Liver (tissue), 9 donors: ENCODE data around the gene MAPRE2. TPM values are rescaled to one million over a fixed set of nuclear protein-coding genes. Genes with fewer than 3 reads are reported as not detected.

Experiments
- DNase-seq: peaks from one replicate; pipeline ENCODE4 v3.0.0-alpha.2; 2017; ENCODE audit warnings: low spot score
- H3K27ac ChIP-seq, 2 donors: one replicate each; pipeline ENCODE4 v1.7.0; 2013; ENCODE audit warnings: inconsistent platforms in 2 of 2, low read length in 2 of 2, control low read depth in 1 of 2, low read depth in 1 of 2, mild to moderate bottlenecking in 1 of 2
- H3K27me3 ChIP-seq, 4 donors: one replicate each; pipeline versions ENCODE4 v1.6.1 to v1.7.0; 2013; ENCODE audit warnings: low read length in 3 of 4, inconsistent platforms in 1 of 4, mild to moderate bottlenecking in 1 of 4, moderate library complexity in 1 of 4; ENCODE audit not compliant: control insufficient read depth in 4 of 4, insufficient read depth in 4 of 4
- H3K36me3 ChIP-seq, 4 donors: one replicate each; pipeline versions ENCODE4 v1.6.1 to v1.7.0; 2013; ENCODE audit warnings: low read length in 3 of 4, mild to moderate bottlenecking in 3 of 4, low read depth in 1 of 4, moderate library complexity in 1 of 4; ENCODE audit not compliant: control insufficient read depth in 4 of 4, insufficient read depth in 3 of 4
- H3K4me1 ChIP-seq, 4 donors: one replicate each; pipeline versions ENCODE4 v1.6.1 to v1.7.0; 2013; ENCODE audit warnings: low read length in 3 of 4, mild to moderate bottlenecking in 3 of 4, moderate library complexity in 1 of 4; ENCODE audit not compliant: control insufficient read depth in 4 of 4, insufficient read depth in 4 of 4
- H3K4me3 ChIP-seq, 3 donors: one replicate each; pipeline versions ENCODE4 v1.6.1 to v1.7.0; 2013; ENCODE audit warnings: low read length in 3 of 3, control low read depth in 1 of 3, low read depth in 1 of 3, mild to moderate bottlenecking in 1 of 3
- H3K9ac ChIP-seq, 2 donors: one replicate each; pipeline ENCODE4 v1.7.0; 2013; ENCODE audit warnings: low read length in 2 of 2, mild to moderate bottlenecking in 2 of 2, moderate library complexity in 2 of 2, control low read depth in 1 of 2, low read depth in 1 of 2
- H3K9me3 ChIP-seq, 4 donors: one replicate each; pipeline versions ENCODE4 v1.6.1 to v1.7.0; 2013; ENCODE audit warnings: low read length in 3 of 4; ENCODE audit not compliant: control insufficient read depth in 4 of 4
- ATF3 ChIP-seq: IDR thresholded peaks from 2 replicates; pipeline ENCODE4 v1.6.1; 2016; ENCODE audit warnings: antibody characterized with exemption
- EGR1 ChIP-seq, 2 donors: IDR thresholded peaks; 2 replicates each; pipeline ENCODE4 v1.6.1; 2016 to 2018; ENCODE audit warnings: antibody characterized with exemption in 2 of 2, low read depth in 2 of 2
- FOXA1 ChIP-seq: IDR thresholded peaks from 2 replicates; pipeline ENCODE4 v1.6.1; 2016; ENCODE audit warnings: antibody characterized with exemption
- FOXA2 ChIP-seq: IDR thresholded peaks from 2 replicates; pipeline ENCODE4 v1.6.1; 2016; ENCODE audit warnings: antibody characterized with exemption
- GABPA ChIP-seq, 2 donors: IDR thresholded peaks in 1 of 2; conservative IDR thresholded peaks in 1 of 2; 2 replicates each; pipeline ENCODE4 v1.6.1; 2016; ENCODE audit warnings: antibody characterized with exemption in 2 of 2, mild to moderate bottlenecking in 1 of 2, moderate library complexity in 1 of 2
- HNF4A ChIP-seq, 2 donors: conservative IDR thresholded peaks; 2 replicates each; pipeline ENCODE4 v1.6.1; 2016; ENCODE audit warnings: antibody characterized with exemption in 2 of 2, mild to moderate bottlenecking in 2 of 2
- HNF4G ChIP-seq: IDR thresholded peaks from 2 replicates; pipeline ENCODE4 v1.6.1; 2016; ENCODE audit warnings: antibody characterized with exemption
- JUND ChIP-seq, 2 donors: IDR thresholded peaks; 2 replicates each; pipeline ENCODE4 v1.6.1; 2016; ENCODE audit warnings: antibody characterized with exemption in 2 of 2
- NR2F2 ChIP-seq: IDR thresholded peaks from 2 replicates; pipeline ENCODE4 v1.6.1; 2016; ENCODE audit warnings: antibody characterized with exemption
- RAD21 ChIP-seq, 2 donors: IDR thresholded peaks; 2 replicates each; pipeline ENCODE4 v1.6.1; 2016; ENCODE audit warnings: antibody characterized with exemption in 2 of 2, mild to moderate bottlenecking in 2 of 2
- REST ChIP-seq: IDR thresholded peaks from 2 replicates; pipeline ENCODE4 v1.6.1; 2016; ENCODE audit warnings: antibody characterized with exemption, mild to moderate bottlenecking
- RXRA ChIP-seq, 2 donors: IDR thresholded peaks; 2 replicates each; pipeline ENCODE4 v1.6.1; 2017 to 2018; ENCODE audit warnings: antibody characterized with exemption in 2 of 2, mild to moderate bottlenecking in 1 of 2
- SP1 ChIP-seq: IDR thresholded peaks from 2 replicates; pipeline ENCODE4 v1.6.1; 2018; ENCODE audit warnings: antibody characterized with exemption, mild to moderate bottlenecking
- TAF1 ChIP-seq: conservative IDR thresholded peaks from 2 replicates; pipeline ENCODE4 v1.6.1; 2016; ENCODE audit warnings: antibody characterized with exemption, mild to moderate bottlenecking
- YY1 ChIP-seq: IDR thresholded peaks from 2 replicates; pipeline ENCODE4 v1.6.1; 2016; ENCODE audit warnings: antibody characterized with exemption, mild to moderate bottlenecking
- WGBS: extraction: QIAGEN DNeasy Blood & Tissue Kit; methylation state at CpG from one replicate; pipeline ENCODE4 v1.1.7; 2013; 5-methylcytosine and 5-hydroxymethylcytosine counted together
- polyA plus RNA-seq, 2 donors: library from polyadenylated mRNA; stranded (reverse) in 1 of 2; unstranded in 1 of 2; fragments of 200-250 nt in 1 of 2; fragments of >200 nt in 1 of 2; fragmentation: Nextera tagmentation in 1 of 2; extraction: Ambion mirVana in 1 of 2; gene quantifications; one replicate each; pipeline versions ENCODE4 v1.2.1 to v1.2.3, GENCODE V29; 2013 to 2015
- total RNA-seq, 2 donors: library from RNA; depleted of rRNA; stranded (reverse); fragments of >200 nt; gene quantifications; one replicate each; pipeline ENCODE4 v1.2.3, GENCODE V29; 2014
- TF ChIP-seq, protein P1 (sequence below): fragments of 150-350 bp; IDR thresholded peaks from 2 replicates; pipeline ENCODE4 v1.5.1; 2017; ENCODE audit warnings: improper control_type of control experiment, low read depth, low read length; ENCODE audit not compliant: missing input control
- TF ChIP-seq, protein P2 (sequence below): IDR thresholded peaks from 2 replicates; pipeline ENCODE4 v1.6.1; 2016; ENCODE audit warnings: antibody characterized with exemption
- TF ChIP-seq, protein P3 (sequence below): IDR thresholded peaks from 2 replicates; pipeline ENCODE4 v1.6.1; 2016; ENCODE audit warnings: antibody characterized with exemption
- donor health status: healthy.
- donor health status: healthy.
- donor health status: healthy.
- donor health status: healthy.
- donor health status: healthy.

MAPRE2 gene
- total and polyA plus RNA-seq, 4 donors: 7.9 to 12.8 (median 11.0) TPM

GRCh38 chr18:35063875-35064690 is 22.9 kb downstream of the MAPRE2 start:
- Histone ChIP-seq H3K36me3 (no peaks in the 10 kb centered on the region), H3K4me3 (no peak overlapping the region), H3K9me3 (no peaks in the 10 kb centered on the region), H3K27ac (no peak overlapping the region), H3K9ac (no peak overlapping the region), H3K4me1 (peaks cover 5 to 46% (median 31%) of the 10 kb centered on the region in 4 donors), H3K27me3 (no peaks in the 10 kb centered on the region)
- no peak for DNase-seq
- TF ChIP-seq TAF1 (no peak), HNF4A (conservative IDR thresholded peaks at IDR 0.05) (no peak), RXRA (IDR thresholded peaks at IDR 0.05) (no peak), ATF3 (no peak), FOXA1 (no peak), HNF4G (no peak), YY1 (no peak), JUND (IDR thresholded peaks at IDR 0.05) (no peak), GABPA (IDR thresholded peaks at IDR 0.05 in 1 of 2, conservative IDR thresholded peaks at IDR 0.05 in 1 of 2) (no peak), FOXA2 (no peak), EGR1 (IDR thresholded peaks at IDR 0.05; ENCODE audit: low read depth in 2 of 2) (no peak), SP1 (no peak), RAD21 (IDR thresholded peaks at IDR 0.05) (no peak), NR2F2 (no peak), REST (no peak)
- TF ChIP-seq, protein P1, sequence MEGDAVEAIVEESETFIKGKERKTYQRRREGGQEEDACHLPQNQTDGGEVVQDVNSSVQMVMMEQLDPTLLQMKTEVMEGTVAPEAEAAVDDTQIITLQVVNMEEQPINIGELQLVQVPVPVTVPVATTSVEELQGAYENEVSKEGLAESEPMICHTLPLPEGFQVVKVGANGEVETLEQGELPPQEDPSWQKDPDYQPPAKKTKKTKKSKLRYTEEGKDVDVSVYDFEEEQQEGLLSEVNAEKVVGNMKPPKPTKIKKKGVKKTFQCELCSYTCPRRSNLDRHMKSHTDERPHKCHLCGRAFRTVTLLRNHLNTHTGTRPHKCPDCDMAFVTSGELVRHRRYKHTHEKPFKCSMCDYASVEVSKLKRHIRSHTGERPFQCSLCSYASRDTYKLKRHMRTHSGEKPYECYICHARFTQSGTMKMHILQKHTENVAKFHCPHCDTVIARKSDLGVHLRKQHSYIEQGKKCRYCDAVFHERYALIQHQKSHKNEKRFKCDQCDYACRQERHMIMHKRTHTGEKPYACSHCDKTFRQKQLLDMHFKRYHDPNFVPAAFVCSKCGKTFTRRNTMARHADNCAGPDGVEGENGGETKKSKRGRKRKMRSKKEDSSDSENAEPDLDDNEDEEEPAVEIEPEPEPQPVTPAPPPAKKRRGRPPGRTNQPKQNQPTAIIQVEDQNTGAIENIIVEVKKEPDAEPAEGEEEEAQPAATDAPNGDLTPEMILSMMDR: no peak
- TF ChIP-seq, protein P2, sequence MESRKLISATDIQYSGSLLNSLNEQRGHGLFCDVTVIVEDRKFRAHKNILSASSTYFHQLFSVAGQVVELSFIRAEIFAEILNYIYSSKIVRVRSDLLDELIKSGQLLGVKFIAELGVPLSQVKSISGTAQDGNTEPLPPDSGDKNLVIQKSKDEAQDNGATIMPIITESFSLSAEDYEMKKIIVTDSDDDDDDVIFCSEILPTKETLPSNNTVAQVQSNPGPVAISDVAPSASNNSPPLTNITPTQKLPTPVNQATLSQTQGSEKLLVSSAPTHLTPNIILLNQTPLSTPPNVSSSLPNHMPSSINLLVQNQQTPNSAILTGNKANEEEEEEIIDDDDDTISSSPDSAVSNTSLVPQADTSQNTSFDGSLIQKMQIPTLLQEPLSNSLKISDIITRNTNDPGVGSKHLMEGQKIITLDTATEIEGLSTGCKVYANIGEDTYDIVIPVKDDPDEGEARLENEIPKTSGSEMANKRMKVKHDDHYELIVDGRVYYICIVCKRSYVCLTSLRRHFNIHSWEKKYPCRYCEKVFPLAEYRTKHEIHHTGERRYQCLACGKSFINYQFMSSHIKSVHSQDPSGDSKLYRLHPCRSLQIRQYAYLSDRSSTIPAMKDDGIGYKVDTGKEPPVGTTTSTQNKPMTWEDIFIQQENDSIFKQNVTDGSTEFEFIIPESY: no peak
- TF ChIP-seq, protein P3, sequence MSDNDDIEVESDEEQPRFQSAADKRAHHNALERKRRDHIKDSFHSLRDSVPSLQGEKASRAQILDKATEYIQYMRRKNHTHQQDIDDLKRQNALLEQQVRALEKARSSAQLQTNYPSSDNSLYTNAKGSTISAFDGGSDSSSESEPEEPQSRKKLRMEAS: no peak
- 67% methylated on average over 4 of the region's 4 CpGs for WGBS
